Activated gamma-delta T cell (primary cell): ENCODE measurements around the gene ZMYM3.
A peak's percentile ranks its signal among the peaks of the same experiment; 100 is the strongest.
"Not testable (repeated sequence)": the region's sequence is repeated elsewhere in the genome, so short reads cannot be mapped to it uniquely, and the experiment has no call there.

ENCODE experiments used
- DNase-seq: peaks from one replicate; lab custom pipeline; 2025; lab: John Stamatoyannopoulos, UW
- total RNA-seq, 2 donors: gene quantifications; one replicate each; lab custom pipeline; 2026; lab: John Stamatoyannopoulos, UW

The ZMYM3 gene
- 53.4 to 60.7 reads per million in 2 donors for total RNA-seq

DNA sequence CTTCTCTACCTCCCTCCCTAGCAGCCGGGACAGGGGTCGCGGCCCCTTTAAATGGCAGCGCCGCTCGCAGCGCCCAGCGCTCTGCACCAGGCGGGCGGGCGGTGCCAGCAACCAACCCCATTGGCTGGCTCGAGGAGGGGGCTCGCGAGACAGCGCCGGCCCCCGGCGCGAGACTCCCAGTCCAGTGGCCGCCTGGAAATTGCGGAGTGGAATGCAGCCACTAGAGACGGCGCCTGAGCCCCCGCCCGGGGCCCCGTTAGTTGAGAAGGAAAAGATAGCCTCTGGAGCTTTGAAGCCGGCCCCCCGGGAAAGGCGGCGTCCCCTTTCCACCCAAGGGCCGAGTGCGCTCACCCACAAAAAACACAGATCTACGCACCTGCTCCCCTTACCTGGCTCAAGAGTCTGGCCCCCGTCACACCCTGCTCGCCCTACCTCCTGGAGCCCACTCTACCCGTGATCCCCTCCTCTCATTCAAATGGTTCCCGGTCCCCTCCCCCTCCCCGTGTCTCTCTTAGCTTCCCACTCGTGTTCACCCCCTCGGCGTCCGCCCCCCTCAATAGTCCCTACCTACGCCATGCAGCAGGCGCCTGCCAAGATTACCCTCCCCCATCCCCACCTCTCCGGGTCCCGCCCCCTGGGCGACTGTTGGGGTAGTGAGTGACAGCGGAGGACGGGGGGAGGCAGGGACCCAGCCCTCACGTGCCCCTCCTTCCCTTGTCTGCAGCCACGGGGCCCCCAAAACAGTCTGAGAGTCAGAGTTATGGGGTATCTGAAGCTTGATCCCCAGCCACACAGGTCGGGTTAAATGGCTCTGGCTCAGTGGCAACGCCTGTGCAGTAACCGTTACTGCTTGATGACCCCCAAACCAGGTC lies at the start of gene ZMYM3:
Gene ZMYM3 (minus strand): TSS at position 49 of the 872 bp plus-strand sequence. CDS start 885 bp downstream, outside the sequence.
- DNase-seq: peak; percentile 77

DNA sequence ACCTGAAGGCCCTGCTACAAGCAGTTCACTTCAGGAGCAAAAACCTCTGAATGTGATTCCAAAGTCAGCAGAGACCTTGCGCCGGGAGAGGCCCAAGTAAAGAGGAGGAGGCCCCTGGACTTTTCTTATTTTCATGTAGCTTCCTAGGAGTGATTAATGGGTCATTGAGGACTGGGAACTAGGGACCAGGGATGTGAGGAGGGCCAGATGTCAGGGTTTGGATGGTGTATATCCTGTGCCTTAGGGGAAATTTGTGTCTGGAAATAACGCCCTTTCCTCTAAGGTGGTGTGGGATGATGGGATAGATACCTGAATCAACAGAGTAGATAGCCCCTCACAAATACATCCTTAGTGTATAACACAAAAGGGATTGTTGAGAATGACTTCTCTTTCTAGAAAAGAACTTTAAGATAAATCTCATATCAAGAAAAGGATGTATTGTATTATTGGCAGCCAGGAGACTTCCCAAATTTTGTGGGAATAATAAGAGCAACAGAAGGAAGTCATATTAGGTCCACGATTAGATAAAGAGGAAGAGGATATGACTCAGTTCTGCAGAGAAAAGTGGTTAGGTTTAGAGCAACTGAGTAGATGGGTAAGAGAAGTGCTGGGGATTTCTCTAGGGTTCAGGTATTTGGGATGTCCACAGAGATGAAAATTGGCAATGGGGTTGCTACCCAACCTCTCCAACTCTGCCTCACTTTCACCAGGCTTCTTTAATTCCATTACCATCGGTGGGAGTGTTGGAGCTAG lies 48.7 kb upstream of the ZMYM3 start:
- DNase-seq: no peak

DNA sequence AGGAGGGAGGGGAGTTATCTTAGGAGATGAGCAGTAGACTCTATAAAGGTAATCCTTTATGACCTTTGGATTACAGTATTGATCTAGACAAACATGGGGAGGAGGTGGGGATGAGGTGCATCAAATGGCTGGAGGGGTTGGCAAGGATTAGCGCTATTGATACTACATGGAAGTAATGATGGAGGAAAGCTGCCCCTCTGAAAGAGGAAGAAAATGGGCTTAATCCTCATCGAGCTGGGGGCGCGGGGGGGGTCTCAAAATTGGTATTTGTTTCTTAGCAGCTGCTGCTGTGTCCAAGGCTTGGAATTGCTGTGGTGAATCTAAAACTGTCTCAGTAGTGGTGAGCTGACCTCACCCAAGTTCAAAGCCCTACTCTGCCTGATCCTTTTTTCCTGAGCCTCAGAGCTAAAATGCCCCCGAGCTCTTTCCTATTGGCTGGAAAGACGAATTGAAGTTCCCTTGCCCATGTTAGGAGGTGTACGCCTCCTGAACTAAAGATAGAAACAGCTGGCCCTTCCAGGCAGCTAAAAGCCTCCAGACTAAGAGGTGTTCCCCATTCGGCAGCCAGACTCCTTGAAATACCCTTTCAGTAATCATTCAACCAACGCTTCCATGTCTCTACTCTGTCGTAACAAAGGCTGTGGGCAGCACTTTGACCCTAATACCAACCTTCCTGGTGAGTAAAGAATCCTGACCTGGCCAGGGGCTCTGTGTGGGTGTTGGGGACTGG lies 47.4 kb upstream of the ZMYM3 start, which contains the start of gene ITGB1BP2:
Gene ITGB1BP2 (plus strand): TSS at position 556 of the 730 bp plus-strand sequence. CDS start 57 bp downstream, at position 613.
- no peak for DNase-seq

DNA sequence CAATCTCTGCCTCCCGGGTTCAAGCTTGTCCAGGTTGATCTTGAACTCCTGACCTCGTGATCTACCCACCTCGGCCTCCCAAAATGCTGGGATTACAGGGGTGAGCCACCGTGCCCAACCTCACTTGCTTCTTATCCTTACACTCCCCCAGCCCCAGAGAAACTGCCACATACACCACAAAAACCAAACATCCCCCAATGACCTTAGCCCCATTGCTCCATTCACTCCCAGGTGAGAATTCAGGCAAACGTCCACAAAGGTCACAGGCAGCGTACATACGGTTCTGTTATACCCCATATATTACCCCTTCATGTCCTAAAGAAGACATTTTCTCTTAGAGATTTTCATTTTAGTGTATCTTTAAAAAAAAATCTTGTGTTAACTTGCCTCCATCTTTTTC lies 46.6 kb upstream of the ZMYM3 start:
- DNase-seq: not testable (repeated sequence)

DNA sequence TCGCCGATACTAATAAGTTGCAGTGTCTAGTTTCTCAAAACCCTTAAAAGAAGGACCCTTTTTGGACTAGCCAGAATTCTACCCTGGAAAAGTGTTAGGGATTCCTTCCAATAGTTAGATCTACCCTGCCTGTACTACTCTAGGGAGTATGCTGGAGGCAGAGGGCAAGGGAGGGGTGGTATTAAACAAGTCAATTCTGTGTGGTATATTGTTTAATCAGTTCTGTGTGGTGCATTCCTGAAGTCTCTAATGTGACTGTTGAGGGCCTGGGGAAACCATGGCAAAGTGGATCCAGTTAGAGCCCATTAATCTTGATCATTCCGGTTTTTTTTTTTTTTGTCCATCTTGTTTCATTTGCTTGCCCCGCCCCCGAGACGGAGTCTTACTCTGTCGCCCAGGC lies 46.1 kb upstream of the ZMYM3 start:
- not testable (repeated sequence) for DNase-seq

DNA sequence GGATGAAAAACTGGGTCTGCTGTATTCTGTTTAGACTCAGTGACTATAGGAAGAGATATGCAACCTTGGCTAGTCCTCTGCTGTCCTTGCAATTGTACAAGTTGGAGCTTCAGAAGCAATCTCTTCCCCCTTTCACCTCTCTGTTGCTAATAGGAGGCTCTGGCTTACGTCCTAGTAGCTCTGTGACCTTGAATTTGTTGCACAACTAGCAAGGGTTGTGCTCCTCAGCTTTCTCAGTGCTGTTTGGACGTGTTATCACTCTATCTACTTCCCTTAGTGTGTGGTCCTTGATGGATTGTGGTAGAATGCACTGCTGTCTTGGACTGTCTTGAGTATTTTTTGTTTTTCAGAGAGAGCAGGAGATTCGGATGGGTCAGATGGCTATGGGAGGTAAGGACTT lies 44.2 kb upstream of the ZMYM3 start:
- DNase-seq: no peak

DNA sequence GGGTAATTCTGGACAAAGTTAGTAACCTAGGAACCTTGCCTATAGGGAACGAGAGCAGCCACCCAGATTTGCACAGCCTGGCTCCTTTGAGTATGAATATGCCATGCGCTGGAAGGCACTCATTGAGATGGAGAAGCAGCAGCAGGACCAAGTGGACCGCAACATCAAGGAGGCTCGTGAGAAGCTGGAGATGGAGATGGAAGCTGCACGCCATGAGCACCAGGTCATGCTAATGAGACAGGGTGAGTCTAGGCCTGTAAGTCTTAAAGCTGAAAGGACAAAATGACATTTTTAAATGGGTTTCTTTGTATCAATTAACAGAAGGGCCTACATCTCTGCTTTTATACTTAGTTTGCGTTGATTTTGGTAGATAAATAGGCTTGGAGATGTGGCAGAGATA lies 42.9 kb upstream of the ZMYM3 start:
- DNase-seq: no peak

DNA sequence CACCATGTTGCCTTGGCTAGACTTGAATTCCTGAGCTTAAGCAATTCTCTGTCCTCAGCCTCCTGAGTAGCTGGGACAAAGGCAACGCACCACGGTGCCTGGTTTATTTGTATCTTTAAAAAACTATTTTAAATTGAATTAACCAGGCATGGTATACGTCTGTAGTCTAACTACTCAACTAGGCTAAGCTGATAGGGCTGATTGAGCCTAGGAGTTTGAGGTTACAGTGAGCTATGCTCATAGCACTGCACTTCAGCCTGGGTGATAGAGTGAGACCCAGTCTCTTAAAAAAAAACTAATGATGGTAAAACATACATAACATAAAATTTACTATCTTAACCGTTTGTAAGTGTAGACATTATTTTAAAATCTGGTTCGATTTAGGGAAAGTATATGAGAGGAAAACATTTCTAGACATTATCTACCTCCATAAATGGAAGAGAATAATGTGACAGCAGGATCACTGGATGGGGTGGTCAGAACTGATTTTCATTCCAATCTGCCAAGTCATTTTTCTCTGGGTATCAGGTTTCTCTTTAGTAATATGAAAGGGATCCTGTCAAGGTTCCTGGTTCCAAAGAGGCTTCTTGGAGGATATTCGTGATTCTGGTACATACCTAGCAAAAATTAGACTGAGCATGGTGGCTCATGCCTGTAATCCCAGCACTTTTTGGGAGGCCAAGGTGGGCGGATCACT lies 38.9 kb upstream of the ZMYM3 start:
- DNase-seq: no peak

DNA sequence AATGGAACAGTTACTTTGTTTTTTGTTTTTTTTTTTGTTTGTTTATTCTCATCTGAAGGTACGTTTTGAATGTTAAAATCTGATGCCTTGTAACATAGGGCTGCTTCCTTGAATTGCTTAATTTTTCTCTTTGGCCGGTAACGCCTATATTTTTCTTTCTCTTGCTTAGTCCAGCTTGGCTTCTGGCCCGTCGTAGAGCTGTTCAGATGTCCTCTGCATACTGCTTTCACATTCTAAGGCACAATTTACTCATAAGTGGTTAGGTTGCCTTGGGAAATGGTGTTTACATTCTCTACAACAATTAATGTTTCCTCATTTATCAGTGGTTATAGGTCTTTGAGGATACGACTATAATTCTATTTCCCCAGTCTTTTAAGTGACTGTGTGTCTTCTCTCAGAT lies 37.4 kb upstream of the ZMYM3 start:
- DNase-seq: no peak

DNA sequence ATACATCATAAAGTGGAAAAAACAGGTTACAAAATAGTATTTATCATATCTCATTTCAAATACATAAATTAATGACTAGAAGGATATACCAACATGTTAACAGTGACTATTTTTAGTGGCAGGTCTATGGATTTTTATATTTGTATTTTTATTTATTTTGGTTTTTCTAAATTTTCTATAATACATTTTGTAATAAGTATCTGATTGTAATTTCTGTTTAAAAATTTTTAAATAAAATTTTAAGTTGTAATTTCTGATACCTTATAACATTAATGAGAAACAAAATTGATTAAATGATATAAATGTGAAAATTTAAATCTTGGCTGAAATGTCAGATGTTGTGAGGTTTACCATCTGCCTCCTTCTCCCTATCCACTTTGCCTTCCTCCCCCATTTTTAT lies 32.0 kb upstream of the ZMYM3 start:
- no peak for DNase-seq

DNA sequence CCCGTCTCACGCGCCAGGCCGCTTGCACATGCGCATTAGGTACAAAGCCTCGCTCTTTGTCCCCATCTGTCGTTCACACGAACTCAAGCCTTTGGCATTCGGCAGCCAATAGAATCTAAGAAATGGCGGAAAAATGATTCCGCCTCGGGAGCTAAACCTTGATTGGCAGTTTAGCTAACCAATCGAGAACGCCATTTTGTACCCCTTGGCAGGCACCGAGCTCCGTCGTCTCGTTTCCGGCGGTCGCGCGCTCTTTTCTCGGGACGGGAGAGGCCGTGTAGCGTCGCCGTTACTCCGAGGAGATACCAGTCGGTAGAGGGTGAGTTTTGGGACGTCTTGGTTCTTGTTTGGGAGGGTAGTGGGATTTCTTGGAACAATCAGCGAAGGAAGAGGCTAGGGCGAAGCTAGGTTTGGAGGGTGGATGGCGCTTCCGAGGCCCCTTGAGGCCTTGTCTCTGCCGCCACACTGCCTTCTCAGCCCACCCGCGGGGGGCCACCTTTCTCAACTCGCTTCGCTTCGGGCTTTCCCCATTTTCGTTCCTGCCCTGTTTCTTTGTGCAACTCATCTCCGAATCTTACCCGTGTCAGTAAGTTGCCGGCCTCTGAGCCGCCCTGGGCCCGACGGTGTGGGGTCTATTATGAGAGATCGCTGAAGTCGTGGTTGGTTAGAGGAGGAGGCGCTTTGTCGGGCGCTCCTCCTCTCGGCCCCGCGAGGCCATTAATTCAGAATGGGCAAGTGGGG lies 29.6 kb upstream of the ZMYM3 start, which contains the start of gene NONO:
Gene NONO (plus strand): TSS at position 233 of the 741 bp plus-strand sequence. CDS start 7,003 bp downstream, outside the sequence.
- peak; percentile 61 for DNase-seq

DNA sequence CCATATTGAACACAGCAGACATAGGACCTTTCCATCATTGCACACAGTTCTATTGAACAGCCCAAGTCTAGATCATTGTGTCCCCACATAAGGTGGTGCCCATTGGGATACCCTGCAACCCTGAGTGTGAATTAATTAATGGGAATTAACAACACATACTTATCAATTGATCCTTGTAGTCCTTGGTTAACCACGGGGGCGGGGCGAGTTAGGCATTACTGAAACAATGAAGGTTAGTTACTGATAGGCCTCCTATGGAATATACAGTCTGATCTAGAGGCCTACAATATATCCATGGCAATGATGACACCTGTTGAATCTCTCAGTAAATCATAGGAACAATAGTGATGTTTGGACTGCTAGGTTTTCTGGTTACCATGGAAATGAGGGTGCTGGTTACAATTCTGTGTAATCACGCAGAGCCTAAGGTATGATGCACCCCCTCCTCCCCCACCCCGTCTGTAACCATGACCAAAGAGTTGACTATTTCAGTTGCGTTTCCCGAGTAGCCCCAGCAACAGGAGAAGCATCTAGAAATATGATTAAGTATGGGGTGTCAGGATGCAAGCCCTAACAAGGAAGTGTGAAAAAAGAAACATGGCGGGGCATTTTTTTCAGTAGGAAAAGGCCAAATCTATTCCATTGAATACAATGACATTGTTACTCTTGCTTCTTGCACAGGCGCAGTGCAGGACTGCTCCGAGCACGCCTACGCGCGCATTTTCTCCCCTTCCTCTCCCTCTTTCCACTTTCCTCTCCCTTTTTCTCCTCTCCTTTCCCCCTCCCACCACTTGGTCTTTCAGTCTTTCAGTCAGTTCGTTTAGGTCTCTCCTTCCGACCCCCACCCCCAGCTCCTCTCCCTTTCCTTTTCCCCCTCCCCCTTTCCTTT lies 28.8 kb upstream of the ZMYM3 start:
- no peak for DNase-seq

DNA sequence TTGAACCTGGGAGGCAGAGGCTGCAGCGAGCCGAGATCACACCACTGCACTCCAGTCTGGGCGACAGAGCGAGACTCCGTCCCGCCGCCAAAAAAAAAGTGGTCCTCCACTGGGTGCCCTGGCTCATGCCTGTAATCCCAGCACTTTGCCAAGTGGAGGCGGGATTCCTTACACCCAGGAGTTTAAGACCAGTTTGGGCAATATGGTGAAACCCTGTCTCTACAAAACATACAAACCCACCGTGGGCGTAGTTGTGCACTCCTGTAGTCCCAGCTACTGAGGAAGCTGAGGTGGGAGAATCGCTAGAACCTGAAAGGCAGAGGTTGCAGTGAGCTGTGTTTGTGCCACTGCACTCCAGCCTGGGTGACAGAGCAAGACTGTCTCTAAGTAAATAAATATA lies 27.4 kb upstream of the ZMYM3 start:
- not testable (repeated sequence) for DNase-seq

DNA sequence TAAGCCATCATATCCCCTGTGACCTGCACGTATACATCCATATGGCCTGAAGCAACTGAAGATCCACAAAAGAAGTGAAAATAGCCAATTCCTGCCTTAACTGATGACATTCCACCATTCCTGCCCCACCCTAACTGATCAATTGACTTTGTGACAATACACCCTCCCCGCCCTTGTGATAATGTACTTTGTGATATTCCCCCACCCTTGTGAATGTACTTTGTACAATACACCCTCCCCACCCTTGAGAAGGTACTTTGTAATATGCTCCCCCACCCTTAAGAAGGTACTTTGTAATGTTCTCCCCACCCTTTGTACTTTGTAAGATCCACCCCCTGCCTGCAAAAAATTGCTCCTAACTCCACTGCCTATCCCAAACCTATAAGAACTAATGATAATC lies 18.4 kb upstream of the ZMYM3 start:
- not testable (repeated sequence) for DNase-seq

DNA sequence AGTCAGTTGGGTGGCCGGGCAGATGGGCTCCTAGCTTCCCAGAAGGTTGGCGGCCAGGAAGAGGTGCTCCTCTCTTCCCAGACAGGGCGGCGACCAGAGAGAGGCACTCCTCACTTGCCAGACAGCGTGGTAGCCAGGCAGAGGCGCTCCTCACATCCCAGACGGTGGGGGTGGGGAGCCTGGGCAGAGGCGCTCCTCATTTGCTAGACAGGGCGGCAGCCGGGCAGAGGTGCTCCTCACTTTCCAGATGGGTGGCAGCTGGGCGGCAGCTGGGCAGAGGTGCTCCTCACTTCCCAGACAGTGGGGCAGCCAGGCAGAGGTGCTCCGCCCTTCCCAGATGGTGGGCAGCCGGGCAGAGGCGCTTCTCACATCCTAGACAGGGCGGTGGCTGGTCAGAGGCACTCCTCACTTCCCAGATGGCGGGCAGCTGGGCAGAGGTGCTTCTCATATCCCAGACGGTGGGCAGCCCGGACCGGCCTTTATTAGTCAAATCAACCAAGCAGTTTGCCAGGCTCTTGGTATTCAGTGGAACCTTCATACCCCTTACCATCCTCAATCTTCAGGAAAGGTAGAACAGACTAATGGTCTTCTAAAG lies 16.0 kb upstream of the ZMYM3 start:
- no peak for DNase-seq

DNA sequence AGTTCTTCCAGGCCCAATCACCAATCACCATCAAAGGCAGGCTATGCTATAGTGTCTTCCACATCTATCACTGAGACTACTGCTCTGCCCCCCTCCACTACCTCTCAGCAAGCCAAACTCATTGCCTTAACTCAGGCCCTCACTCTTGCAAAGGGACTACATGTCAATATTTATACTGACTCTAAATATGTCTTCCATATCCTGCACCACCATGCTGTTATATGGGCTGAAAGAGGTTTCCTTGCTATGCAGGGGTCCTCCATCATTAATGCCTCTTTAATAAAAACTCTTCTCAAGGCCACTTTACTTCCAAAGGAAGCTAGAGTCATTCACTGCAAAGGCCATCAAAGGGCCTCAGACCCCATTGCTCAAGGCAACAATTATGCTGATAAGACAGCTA lies 14.7 kb upstream of the ZMYM3 start:
- DNase-seq: not testable (repeated sequence)

DNA sequence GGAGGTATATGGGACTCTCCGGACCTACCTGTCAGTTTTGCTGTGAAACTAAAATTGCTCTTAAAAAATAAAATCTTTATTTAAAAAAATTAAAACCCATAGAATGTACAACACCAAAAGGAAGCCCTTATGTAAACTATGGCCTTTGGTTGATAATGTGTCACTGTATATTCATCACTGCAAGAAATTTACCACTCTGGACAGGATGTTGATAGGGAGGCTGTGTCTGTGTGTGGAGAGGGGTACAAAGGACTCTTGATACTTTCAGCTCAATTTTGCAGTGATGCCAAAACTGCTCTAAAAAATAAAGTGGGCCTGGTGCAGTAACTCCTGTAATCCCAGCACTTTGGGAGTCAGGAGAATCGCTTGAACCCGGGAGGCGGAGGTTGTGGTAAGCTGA lies 2.9 kb upstream of the ZMYM3 start:
- no peak for DNase-seq

DNA sequence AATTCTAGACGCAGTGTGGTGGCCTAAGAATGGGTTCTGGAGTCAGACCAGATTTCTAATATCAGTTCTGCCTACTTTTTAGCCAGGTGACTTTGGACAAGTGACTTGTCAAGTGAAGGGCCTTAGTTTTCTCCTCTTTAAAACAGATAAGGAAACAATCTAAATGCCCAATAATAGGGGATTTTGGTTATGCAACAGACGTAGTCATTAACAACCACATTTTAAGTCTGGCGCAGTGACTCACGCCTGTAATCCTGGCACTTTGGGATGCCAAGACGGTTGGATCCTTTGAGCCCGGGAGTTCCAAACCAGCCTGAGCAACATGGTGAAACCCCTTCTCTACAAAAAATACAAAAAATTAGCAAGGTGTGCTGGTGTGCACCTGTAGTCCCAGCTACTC lies 2.1 kb upstream of the ZMYM3 start:
- DNase-seq: no peak
